Measurements from ENCODE around the gene CGB2.

Gene CGB2

DNA sequence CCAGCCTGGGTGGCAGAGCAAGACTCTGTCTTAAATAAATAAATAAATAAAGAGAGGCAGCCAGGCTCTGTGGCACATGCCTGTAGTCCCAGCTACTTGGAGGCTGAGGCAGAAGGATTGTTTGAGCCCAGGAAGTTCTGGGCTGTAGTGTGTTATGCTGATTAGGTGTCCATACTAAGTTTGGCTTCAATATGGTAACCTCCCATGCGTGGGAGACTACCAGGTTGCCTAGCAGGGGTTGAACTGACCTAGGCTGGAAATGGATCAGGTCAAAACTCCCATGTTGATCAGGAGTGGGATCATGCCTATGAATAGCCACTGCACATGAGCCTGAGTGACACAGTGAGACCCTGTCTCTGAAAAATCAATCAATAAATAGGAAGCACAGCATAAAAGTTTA, 49.6 kb downstream of the CGB2 start:
- peaks cover 5% of the 10 kb centered on the region for H3K36me3 Mint-ChIP-seq
- H3K27me3 Mint-ChIP-seq, result peaks cover 24% of the 10 kb centered on the region
- peaks cover 11% of the 10 kb centered on the region for H3K4me1 Mint-ChIP-seq
- no peak for DNase-seq
- no peak overlapping the region for H3K4me3 Mint-ChIP-seq
- CTCF ChIA-PET, result no interaction called here
- no peaks in the 10 kb centered on the region for H3K9me3 Mint-ChIP-seq
- H3K27ac Mint-ChIP-seq, result no peak overlapping the region
